ENCODE data around the gene C4BPA. TPM values are rescaled to one million over a fixed set of nuclear protein-coding genes. Genes with fewer than 3 reads are reported as not detected.

The C4BPA gene
- total RNA-seq, 1 experiment from 2014 or later: not detected

DNA sequence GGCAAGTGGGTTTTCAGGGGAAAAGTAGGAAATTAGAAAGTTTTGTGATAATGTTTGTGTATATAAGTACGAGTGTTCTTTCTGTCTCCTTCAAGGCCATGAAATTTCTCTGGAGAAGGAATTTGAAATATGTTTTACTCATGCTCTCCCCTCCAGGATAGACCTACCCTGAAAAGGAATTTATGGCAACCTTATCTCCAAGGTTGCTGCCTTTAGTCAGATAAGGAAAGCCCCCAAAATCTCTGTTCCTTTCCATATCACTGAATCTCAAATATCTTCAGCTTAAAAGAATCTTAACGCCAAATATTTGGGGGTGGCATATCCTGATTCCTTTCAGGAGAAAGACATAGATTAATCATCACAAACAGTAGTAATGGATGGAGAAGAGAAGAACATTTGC lies 15.9 kb upstream of the C4BPA start:
- no peak for DNase-seq
- no peak overlapping the region for H3K18ac ChIP-seq (ENCODE audit: insufficient read length, low read depth, low read length)

More for the DNA sequence above, 15.9 kb upstream of the C4BPA start:
- no peak overlapping the region for H3K4ac ChIP-seq (ENCODE audit: low read depth, low read length)
- H2AK5ac ChIP-seq (ENCODE audit: insufficient read length, low read length): no peak overlapping the region
- no peaks in the 10 kb centered on the region; the same call in 1 of the 2 replicates for H3K4me1 ChIP-seq (ENCODE audit: insufficient read depth, low read length)
- Mint-ChIP-seq H3K27me3 (ENCODE audit: low read depth) (no peaks in the 10 kb centered on the region; the same call in 1 of the 2 replicates), H3K4me1 (peaks cover 12 to 17% of the 10 kb centered on the region in 2 experiments), H3K9me3 (no peaks in the 10 kb centered on the region), H3K27ac (no peak overlapping the region), H3K4me3 (no peak overlapping the region), H3K36me3 (ENCODE audit: insufficient read depth in 1 of 3, low read depth in 3 of 3) (no peaks in the 10 kb centered on the region)
- H3K27me3 ChIP-seq (ENCODE audit: insufficient read depth, low read length): no peaks in the 10 kb centered on the region
- no peak overlapping the region for H2BK15ac ChIP-seq (ENCODE audit: low read depth, low read length)
- H3T11ph ChIP-seq (ENCODE audit: low read length): no peak overlapping the region
- H4K8ac ChIP-seq (replicated peaks; ENCODE audit: insufficient read length, low read depth, low read length): no peak overlapping the region
- 100% methylated on average over 1 of the region's 2 CpGs for whole genome bisulfite sequencing (ENCODE audit: extremely low coverage, insufficient read length, low lambda C conversion rate)
- H3K56ac ChIP-seq (ENCODE audit: insufficient read length, low read depth, low read length): no peak overlapping the region
- no peak overlapping the region for H2AFZ ChIP-seq (ENCODE audit: low read length)
- H3K9ac ChIP-seq (ENCODE audit: extremely low read depth, insufficient read length, low read length): no peak overlapping the region
- no peak overlapping the region for H4K5ac ChIP-seq (ENCODE audit: insufficient read length, low read depth, low read length)
- no peaks in the 10 kb centered on the region for H3K79me1 ChIP-seq (ENCODE audit: insufficient read depth, low read depth, low read length, poor library complexity, severe bottlenecking)
- H2BK20ac ChIP-seq (ENCODE audit: low read depth, low read length, poor library complexity, severe bottlenecking): no peak overlapping the region
- H3K4me2 ChIP-seq (ENCODE audit: insufficient read depth, insufficient read length, low read length): no peak overlapping the region
- TF ChIP-seq, protein P1, sequence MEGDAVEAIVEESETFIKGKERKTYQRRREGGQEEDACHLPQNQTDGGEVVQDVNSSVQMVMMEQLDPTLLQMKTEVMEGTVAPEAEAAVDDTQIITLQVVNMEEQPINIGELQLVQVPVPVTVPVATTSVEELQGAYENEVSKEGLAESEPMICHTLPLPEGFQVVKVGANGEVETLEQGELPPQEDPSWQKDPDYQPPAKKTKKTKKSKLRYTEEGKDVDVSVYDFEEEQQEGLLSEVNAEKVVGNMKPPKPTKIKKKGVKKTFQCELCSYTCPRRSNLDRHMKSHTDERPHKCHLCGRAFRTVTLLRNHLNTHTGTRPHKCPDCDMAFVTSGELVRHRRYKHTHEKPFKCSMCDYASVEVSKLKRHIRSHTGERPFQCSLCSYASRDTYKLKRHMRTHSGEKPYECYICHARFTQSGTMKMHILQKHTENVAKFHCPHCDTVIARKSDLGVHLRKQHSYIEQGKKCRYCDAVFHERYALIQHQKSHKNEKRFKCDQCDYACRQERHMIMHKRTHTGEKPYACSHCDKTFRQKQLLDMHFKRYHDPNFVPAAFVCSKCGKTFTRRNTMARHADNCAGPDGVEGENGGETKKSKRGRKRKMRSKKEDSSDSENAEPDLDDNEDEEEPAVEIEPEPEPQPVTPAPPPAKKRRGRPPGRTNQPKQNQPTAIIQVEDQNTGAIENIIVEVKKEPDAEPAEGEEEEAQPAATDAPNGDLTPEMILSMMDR (conservative IDR thresholded peaks at IDR 0.05): no peak
- no peaks in the 10 kb centered on the region for H3K9me3 ChIP-seq (ENCODE audit: control insufficient read depth, low read depth, low read length)
- no peak overlapping the region for H4K91ac ChIP-seq (ENCODE audit: insufficient read length, low read depth, low read length)
- no peak overlapping the region for H3K14ac ChIP-seq (ENCODE audit: insufficient read depth, low read length)
- H4K20me1 ChIP-seq (ENCODE audit: control insufficient read depth, insufficient read depth, insufficient read length): no peaks in the 10 kb centered on the region
- H3K23ac ChIP-seq (ENCODE audit: insufficient read length, low read depth, low read length): no peak overlapping the region
- H3K23me2 ChIP-seq (ENCODE audit: insufficient read length, low read depth, low read length, poor library complexity, severe bottlenecking): no peaks in the 10 kb centered on the region
- H3K27ac ChIP-seq (ENCODE audit: insufficient read length, low read depth, low read length): no peak overlapping the region
- no peak overlapping the region for H2BK120ac ChIP-seq (ENCODE audit: low read depth, low read length, poor library complexity, severe bottlenecking)
- no peak overlapping the region for H2BK12ac ChIP-seq (ENCODE audit: insufficient read length, low read depth, low read length)
- no peaks in the 10 kb centered on the region for H3K79me2 ChIP-seq (ENCODE audit: insufficient read depth, low read length)
- H2BK5ac ChIP-seq (ENCODE audit: insufficient read length, low read length): no peak overlapping the region

All from H9 (cell line).